H1 (cell line): ENCODE measurements around the gene ACADVL. TPM values are rescaled to one million over a fixed set of nuclear protein-coding genes. Genes with fewer than 3 reads are reported as not detected.

Source experiments
- CTCF ChIA-PET: fragments of 300-600 bp; sonication (Branson Sonifier 250); formaldehyde crosslinking; loops from one replicate; lab custom pipeline; 2021; ENCODE audit not compliant: partially characterized antibody; lab: Charles Lee
- POLR2A ChIA-PET: fragments of 300-600 bp; sonication (Branson Sonifier 250); formaldehyde crosslinking; loops from one replicate; lab custom pipeline; 2021; ENCODE audit warnings: inconsistent platforms; ENCODE audit not compliant: partially characterized antibody; lab: Charles Lee
- DNase-seq, 2 experiments: peaks; one replicate each; pipeline versions ENCODE4 v3.0.0 to v3.0.0-alpha.2; 2010 to 2022; ENCODE audit warnings: low spot score in 2 of 2, low read depth in 1 of 2, mixed read lengths in 1 of 2
- FAIRE-seq: peaks from 2 replicates; lab custom pipeline; 2011; peaks lifted over from hg19 to GRCh38; lab: Jason Lieb, UNC
- H2AFZ ChIP-seq: 2 replicates; pipeline ENCODE4 v1.8.1; 2012; ENCODE audit warnings: low read length, inconsistent platforms
- H2AK5ac ChIP-seq: 2 replicates; pipeline ENCODE4 v1.6.1; 2013; ENCODE audit warnings: low read depth, low read length
- H2BK120ac ChIP-seq: replicated peaks from 2 replicates; pipeline ENCODE3; 2013; ENCODE audit warnings: low read depth, low read length, inconsistent platforms
- H2BK12ac ChIP-seq: 2 replicates; pipeline ENCODE4 v1.6.1; 2013; ENCODE audit warnings: low read depth, low read length
- H2BK15ac ChIP-seq: 2 replicates; pipeline ENCODE4 v1.6.1; 2013; ENCODE audit warnings: low read length
- H2BK20ac ChIP-seq: 2 replicates; pipeline ENCODE4 v1.6.1; 2013; ENCODE audit warnings: low read length
- H2BK5ac ChIP-seq: 2 replicates; pipeline ENCODE4 v1.6.1; 2013; ENCODE audit warnings: low read depth, low read length
- H3K14ac ChIP-seq: 2 replicates; pipeline ENCODE4 v1.6.1; 2013; ENCODE audit warnings: inconsistent platforms; ENCODE audit not compliant: insufficient read length
- H3K18ac ChIP-seq: 2 replicates; pipeline ENCODE4 v1.6.1; 2013; ENCODE audit warnings: low read length; ENCODE audit errors: extremely low read depth
- H3K23ac ChIP-seq: 2 replicates; pipeline ENCODE4 v1.6.1; 2013; ENCODE audit warnings: inconsistent platforms; ENCODE audit not compliant: insufficient read length
- H3K23me2 ChIP-seq: 2 replicates; pipeline ENCODE4 v1.6.1; 2013; ENCODE audit warnings: low read depth, low read length
- H3K27ac ChIP-seq: 2 replicates; pipeline ENCODE4 v1.6.1; 2011; ENCODE audit warnings: low read depth, low read length, inconsistent platforms
- H3K27me3 ChIP-seq, 4 experiments: replicated peaks in 1 of 4; 1 replicate in 1 of 4; 2 replicates in 3 of 4; pipeline versions ENCODE4 v1.6.1 to v1.8.1; 2011 to 2013; ENCODE audit warnings: low read length in 3 of 4, mild to moderate bottlenecking in 3 of 4, inconsistent platforms in 2 of 4, mixed read lengths in 2 of 4, moderate library complexity in 1 of 4; ENCODE audit not compliant: control insufficient read depth in 3 of 4, insufficient read depth in 3 of 4; ENCODE audit errors: extremely low read depth in 1 of 4
- H3K36me3 ChIP-seq, 4 experiments: 2 replicates each; pipeline versions ENCODE4 v1.6.1 to v1.8.1; 2011 to 2013; ENCODE audit warnings: mild to moderate bottlenecking in 4 of 4, low read length in 3 of 4, moderate library complexity in 2 of 4, control low read depth in 1 of 4, inconsistent platforms in 1 of 4; ENCODE audit not compliant: insufficient read depth in 4 of 4, control insufficient read depth in 2 of 4
- H3K4ac ChIP-seq: replicated peaks from 2 replicates; pipeline ENCODE3; 2013; ENCODE audit warnings: low read length, low read depth, mixed read lengths, inconsistent platforms; ENCODE audit not compliant: insufficient read length
- H3K4me1 ChIP-seq, 4 experiments: replicated peaks in 1 of 4; 1 replicate in 1 of 4; 2 replicates in 3 of 4; pipeline versions ENCODE4 v1.6.1 to v1.8.1; 2011 to 2013; ENCODE audit warnings: low read length in 3 of 4, inconsistent platforms in 2 of 4, mixed read lengths in 1 of 4; ENCODE audit not compliant: insufficient read depth in 4 of 4, control insufficient read depth in 3 of 4
- H3K4me2 ChIP-seq, 2 experiments: 2 replicates each; pipeline versions ENCODE4 v1.6.1 to v1.8.1; 2011 to 2013; ENCODE audit warnings: low read depth in 2 of 2, low read length in 2 of 2, control low read depth in 1 of 2, inconsistent platforms in 1 of 2, mild to moderate bottlenecking in 1 of 2; ENCODE audit not compliant: insufficient read depth in 1 of 2
- H3K4me3 ChIP-seq, 4 experiments: fragments of 200-600, 300-600 bp in 1 of 4; sonication (generic), shearing (Covaris generic), sonication (Bioruptor Twin) in 1 of 4; 2 replicates each; pipeline versions ENCODE4 v1.5.1 to v1.8.1; 2011 to 2016; ENCODE audit warnings: low read length in 4 of 4, low read depth in 3 of 4, control low read depth in 2 of 4, inconsistent platforms in 2 of 4, mild to moderate bottlenecking in 2 of 4, mixed read lengths in 1 of 4, moderate library complexity in 1 of 4; ENCODE audit not compliant: insufficient read depth in 2 of 4; ENCODE audit errors: extremely low read depth in 1 of 4
- H3K56ac ChIP-seq: replicated peaks from 2 replicates; pipeline ENCODE3; 2013; ENCODE audit warnings: low read depth, mild to moderate bottlenecking, mixed read lengths, low read length, inconsistent platforms; ENCODE audit not compliant: insufficient read length
- H3K79me1 ChIP-seq: 2 replicates; pipeline ENCODE4 v1.6.1; 2013; ENCODE audit warnings: low read depth, low read length, control low read depth
- H3K79me2 ChIP-seq, 2 experiments: 2 replicates each; pipeline versions ENCODE4 v1.6.1 to v1.8.1; 2012 to 2013; ENCODE audit warnings: low read length in 2 of 2, mild to moderate bottlenecking in 2 of 2, inconsistent platforms in 1 of 2; ENCODE audit not compliant: insufficient read depth in 2 of 2, control insufficient read depth in 1 of 2
- H3K9ac ChIP-seq, 4 experiments: replicated peaks in 1 of 4; 1 replicate in 1 of 4; 2 replicates in 3 of 4; pipeline versions ENCODE4 v1.6.1 to v1.8.1; 2011 to 2013; ENCODE audit warnings: low read depth in 3 of 4, low read length in 3 of 4, control low read depth in 2 of 4, mild to moderate bottlenecking in 2 of 4, moderate library complexity in 2 of 4, inconsistent platforms in 1 of 4; ENCODE audit errors: extremely low read depth in 1 of 4
- H3K9me3 ChIP-seq, 2 experiments: 2 replicates each; pipeline versions ENCODE4 v1.6.1 to v1.8.1; 2012 to 2013; ENCODE audit warnings: mild to moderate bottlenecking in 2 of 2, moderate library complexity in 2 of 2, control low read depth in 1 of 2, inconsistent platforms in 1 of 2, low read depth in 1 of 2, low read length in 1 of 2, mixed read lengths in 1 of 2; ENCODE audit not compliant: insufficient read depth in 2 of 2
- H4K20me1 ChIP-seq, 2 experiments: replicated peaks in 1 of 2; 2 replicates each; pipeline versions ENCODE3 to v1.8.1; 2011 to 2013; ENCODE audit warnings: inconsistent platforms in 2 of 2, low read length in 2 of 2, mild to moderate bottlenecking in 1 of 2; ENCODE audit not compliant: insufficient read depth in 2 of 2, control insufficient read depth in 1 of 2
- H4K5ac ChIP-seq: 2 replicates; pipeline ENCODE4 v1.6.1; 2013; ENCODE audit warnings: low read length, low read depth, mixed read lengths, inconsistent platforms; ENCODE audit not compliant: insufficient read length
- H4K8ac ChIP-seq: 2 replicates; pipeline ENCODE4 v1.8.0; 2013; ENCODE audit warnings: mild to moderate bottlenecking, moderate library complexity, low read length, inconsistent platforms; ENCODE audit not compliant: insufficient read depth; ENCODE audit errors: extremely low read depth
- H4K91ac ChIP-seq: replicated peaks from 2 replicates; pipeline ENCODE3; 2013; ENCODE audit warnings: low read length, mixed read lengths, inconsistent platforms; ENCODE audit not compliant: insufficient read length
- CREB1 ChIP-seq: IDR thresholded peaks from 2 replicates; pipeline ENCODE4 v1.6.1; 2012; ENCODE audit warnings: inconsistent platforms
- EGR1 ChIP-seq: IDR thresholded peaks from 2 replicates; pipeline ENCODE4 v1.6.1; 2011; ENCODE audit warnings: low read depth, low read length, borderline replicate concordance
- KDM1A ChIP-seq: fragments of 200-600, 300-600 bp; sonication (generic); IDR thresholded peaks from 2 replicates; pipeline ENCODE4 v1.7.1; 2016; ENCODE audit warnings: mild to moderate bottlenecking, low read length, borderline replicate concordance
- POU5F1 ChIP-seq: IDR thresholded peaks from 2 replicates; pipeline ENCODE4 v1.6.1; 2011; ENCODE audit warnings: low read depth, mild to moderate bottlenecking, low read length, moderate library complexity
- RBBP5 ChIP-seq: IDR thresholded peaks from 2 replicates; pipeline ENCODE4 v1.7.1; 2012; ENCODE audit warnings: low read depth, mild to moderate bottlenecking, inconsistent platforms, low read length, moderate library complexity, borderline replicate concordance
- RFX5 ChIP-seq: IDR thresholded peaks from 2 replicates; pipeline ENCODE4 v1.6.1; 2011; ENCODE audit warnings: low read depth, low read length, improper control_type of control experiment, borderline replicate concordance
- SIN3A ChIP-seq, 2 experiments: IDR thresholded peaks in 1 of 2; conservative IDR thresholded peaks in 1 of 2; 2 replicates each; pipeline ENCODE4 v1.6.1; 2011 to 2012; ENCODE audit warnings: low read length in 2 of 2, improper control_type of control experiment in 1 of 2, low read depth in 1 of 2, mild to moderate bottlenecking in 1 of 2
- SP4 ChIP-seq: IDR thresholded peaks from 2 replicates; pipeline ENCODE4 v1.6.1; 2012; ENCODE audit warnings: low read length, inconsistent platforms
- WGBS, 2 experiments: shearing (Covaris generic) in 1 of 2; methylation state at CpG; one replicate each; pipeline versions ENCODE4 v1.1.6 to v1.1.7; 2013 to 2015; ENCODE audit warnings: low lambda C conversion rate in 2 of 2, mixed read lengths in 2 of 2, inconsistent platforms in 1 of 2, low coverage in 1 of 2, missing lambda C conversion rate in 1 of 2; ENCODE audit not compliant: insufficient replicate concordance in 2 of 2, insufficient coverage in 1 of 2, insufficient read length in 1 of 2; ENCODE audit errors: extremely low coverage in 1 of 2, missing lambda C conversion rate in 1 of 2; 5-methylcytosine and 5-hydroxymethylcytosine counted together
- polyA plus RNA-seq, 7 experiments: library from polyadenylated mRNA; depleted of rRNA in 3 of 7; stranded (reverse) in 5 of 7; unstranded in 2 of 7; fragments of >200 nt in 5 of 7; fragments of 200-250 nt in 2 of 7; gene quantifications; 1 replicate in 5 of 7; 2 replicates in 1 of 7; 4 replicates in 1 of 7; pipeline versions ENCODE4 v1.2.1 to v1.2.3, GENCODE V29; 2011 to 2013; ENCODE audit warnings: missing spikeins in 2 of 7, mixed read lengths in 2 of 7
- total RNA-seq: library from RNA; stranded (reverse); fragmentation: NEBNext Ultra II Directional; extraction: Animal tissue kit (Norgen Biotek cat#: 25700); gene quantifications from 2 replicates; pipeline ENCODE4 v1.2.1, GENCODE V29; 2021

Gene ACADVL
- total and polyA plus RNA-seq, 2 of the 8 experiments (the other 6 are each of a cell fraction or from before 2014, with no cell fraction given): 181 to 231 TPM

GRCh38 chr17:7207120-7208001 is 12.4 kb upstream of the ACADVL start:
- 69% methylated on average over 18 of the region's 24 CpGs; no CpG with 5 or more reads in 1 of the 2 experiments for WGBS, 2 experiments
- peaks cover 14 to 18% (median 15%) of the 10 kb centered on the region in 4 experiments for H3K36me3 ChIP-seq
- no peak overlapping the region for H3K27ac ChIP-seq

More at GRCh38 chr17:7207120-7208001, 12.4 kb upstream of the ACADVL start:
- H2BK120ac ChIP-seq: peak overlapping the region; percentile 84
- CTCF ChIA-PET: interaction anchor here (0.6 to 2.4 kb wide), 7 partner anchors 14 to 162 kb away, joined by 3 to 10 read pairs (median 3); no protein-coding TSS in a partner anchor
- TF ChIP-seq RFX5: no peak
- 0 out of 2 replicates have a peak, but pooled peaks have one; percentile 6 for TF ChIP-seq RBBP5
- peak; percentile 17; the same call in 1 of the 2 replicates for TF ChIP-seq KDM1A
- TF ChIP-seq EGR1: peak; percentile 50; the same call in 1 of the 2 replicates
- no peak for TF ChIP-seq POU5F1
- no peak for TF ChIP-seq SP4
- TF ChIP-seq CREB1: no peak; the same call in 1 of the 2 replicates
- TF ChIP-seq SIN3A (conservative IDR thresholded peaks at IDR 0.05 in 1 of 2, IDR thresholded peaks at IDR 0.05 in 1 of 2; ENCODE audit: low read depth in 1 of 2, low read length in 2 of 2): no peak
- H3K79me1 ChIP-seq: peaks cover 26% of the 10 kb centered on the region
- H3K9ac ChIP-seq: peak overlapping the region in 3 of 4 experiments; percentile 29 to 45 (median 40); a peak in 3 of 7 replicates
- H2BK20ac ChIP-seq: 0 out of 2 replicates have a peak overlapping the region, but pooled peaks have one; percentile 93
- peaks cover 3 to 20% of the 10 kb centered on the region in 2 experiments for H4K20me1 ChIP-seq
- POLR2A ChIA-PET: interaction anchor here (0.7 to 2.5 kb wide), 17 partner anchors 11 to 395 kb away, joined by 3 to 18 read pairs (median 5); partner anchors contain the start of genes ACADVL, CLDN7, CTDNEP1 and DLG4
- H3K4ac ChIP-seq: peak overlapping the region; percentile 98
- peaks cover 26% of the 10 kb centered on the region; the same call in 1 of the 2 replicates for H3K23me2 ChIP-seq
- peak overlapping the region; percentile 36 to 62 (median 42); a peak in 7 of 8 replicates for H3K4me3 ChIP-seq
- H2BK5ac ChIP-seq: peak overlapping the region; percentile 86
- peak overlapping the region; percentile 93 for H2AK5ac ChIP-seq
- H4K91ac ChIP-seq: peak overlapping the region; percentile 100
- no peak overlapping the region for H2AFZ ChIP-seq
- no peak for DNase-seq
- no peak overlapping the region for H3K14ac ChIP-seq
- no peak overlapping the region for H3K23ac ChIP-seq
- no peak overlapping the region; the same call in 1 of the 2 replicates for H4K8ac ChIP-seq
- peak overlapping the region; percentile 94 for H3K18ac ChIP-seq
- FAIRE-seq: no peak
- H3K56ac ChIP-seq: no peak overlapping the region
- H3K27me3 ChIP-seq: no peaks in the 10 kb centered on the region; a peak in 1 of 7 replicates
- no peaks in the 10 kb centered on the region for H3K9me3 ChIP-seq
- H3K79me2 ChIP-seq: peaks cover 0 to 52% of the 10 kb centered on the region in 2 experiments; a peak in 2 of 4 replicates
- peak overlapping the region; percentile 41 for H4K5ac ChIP-seq
- H2BK15ac ChIP-seq: peak overlapping the region; percentile 100
- H3K4me2 ChIP-seq: peak overlapping the region; percentile 71 to 91
- peak overlapping the region; percentile 94; the same call in 1 of the 2 replicates for H2BK12ac ChIP-seq
- peaks cover 8 to 42% (median 32%) of the 10 kb centered on the region in 4 experiments for H3K4me1 ChIP-seq
